ENCODE data around the gene NUDCD3.

The NUDCD3 gene

DNA sequence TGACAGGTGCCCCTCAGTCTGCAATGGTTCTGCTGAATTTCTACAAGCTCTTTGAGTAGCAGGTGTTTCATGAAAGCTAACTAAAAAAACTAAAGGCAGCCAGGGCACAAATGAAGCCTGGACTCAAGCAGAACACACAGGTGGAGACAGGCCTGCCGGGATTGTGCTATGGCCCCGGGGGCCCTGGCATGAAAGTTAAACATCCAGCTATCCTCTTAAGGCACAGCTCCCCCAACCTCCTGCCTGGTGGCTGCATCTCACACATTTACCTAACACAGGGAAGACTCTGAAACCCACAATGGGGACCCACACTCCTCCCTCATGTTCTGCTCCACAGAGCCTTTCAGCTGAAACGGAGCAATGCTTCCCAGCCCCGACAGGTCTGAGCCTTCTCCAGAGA is 88.8 kb downstream of the NUDCD3 start:
- no peak for TF ChIP-seq CTCF (IDR thresholded peaks at IDR 0.05; ENCODE audit: low read depth, low read length)
- in situ Hi-C loops (cut with HindIII; ENCODE audit: low sequenced_read_pairs) = no loop called here
- DNase-seq (ENCODE audit: low read depth, low spot score) = no peak
- no peak overlapping the region for H3K4me3 ChIP-seq (ENCODE audit: low read depth, low read length)

DNA sequence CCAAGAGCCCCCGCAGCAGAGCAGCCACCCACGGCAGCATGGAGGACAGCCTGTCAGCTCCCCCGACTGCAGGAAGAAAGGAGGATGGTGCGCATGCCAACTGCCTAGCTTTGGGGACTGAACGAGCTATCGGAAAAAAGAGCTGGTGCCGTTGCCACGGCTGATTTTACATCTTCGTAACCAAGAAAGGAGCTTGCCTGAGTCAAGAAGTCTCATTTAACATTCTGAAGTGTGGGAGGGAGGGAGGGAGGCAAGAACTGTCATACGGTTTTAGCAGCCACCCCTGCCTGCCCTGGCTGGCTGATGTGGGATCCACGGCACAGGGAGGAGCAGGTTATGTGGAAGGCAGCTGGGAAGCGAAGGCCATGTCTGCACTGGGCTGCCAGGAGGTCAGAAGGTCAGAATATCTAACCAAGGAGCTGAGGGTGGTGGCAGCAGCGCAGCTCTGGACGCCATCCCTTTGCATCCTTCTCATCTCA is 90.4 kb downstream of the NUDCD3 start:
- no peak overlapping the region for H3K4me3 ChIP-seq (ENCODE audit: low read depth, low read length)
- DNase-seq (ENCODE audit: low read depth, low spot score) = no peak
- in situ Hi-C loops (cut with HindIII; ENCODE audit: low sequenced_read_pairs) = no loop called here
- TF ChIP-seq CTCF (IDR thresholded peaks at IDR 0.05; ENCODE audit: low read depth, low read length) = no peak

DNA sequence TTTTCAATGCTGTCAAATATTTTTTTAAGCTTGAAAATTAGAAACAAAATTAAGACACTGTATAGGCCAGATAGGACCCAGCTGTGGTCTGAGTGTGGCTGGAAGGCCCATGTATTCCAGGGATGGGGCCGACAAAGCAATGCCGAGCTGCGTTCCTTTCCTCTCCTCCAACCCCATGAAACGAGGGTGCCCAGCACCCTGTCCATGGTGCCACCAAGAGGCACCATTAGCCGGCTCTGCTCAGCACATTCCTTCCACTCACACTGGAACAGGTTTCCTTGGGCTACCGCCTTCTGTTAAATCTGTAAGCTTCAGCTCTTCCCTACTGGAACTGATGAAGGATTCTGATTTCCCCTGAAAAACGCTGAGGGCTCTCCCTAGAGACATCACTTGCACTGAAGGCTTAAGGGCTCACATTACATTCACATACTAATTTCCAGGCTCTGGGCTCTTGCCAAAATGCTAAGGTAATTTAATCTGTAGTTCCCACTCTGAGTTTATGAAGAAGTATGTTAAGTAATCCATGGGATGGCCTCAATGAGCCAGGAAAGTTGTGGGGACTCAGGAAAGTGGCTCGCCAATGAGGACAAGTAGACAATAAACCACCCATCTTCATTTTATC is 91.4 kb downstream of the NUDCD3 start:
- in situ Hi-C loops (cut with HindIII; ENCODE audit: low sequenced_read_pairs) = no loop called here
- DNase-seq (ENCODE audit: low read depth, low spot score) = peak; percentile 45
- no peak overlapping the region for H3K4me3 ChIP-seq (ENCODE audit: low read depth, low read length)
- TF ChIP-seq CTCF (IDR thresholded peaks at IDR 0.05; ENCODE audit: low read depth, low read length) = no peak

DNA sequence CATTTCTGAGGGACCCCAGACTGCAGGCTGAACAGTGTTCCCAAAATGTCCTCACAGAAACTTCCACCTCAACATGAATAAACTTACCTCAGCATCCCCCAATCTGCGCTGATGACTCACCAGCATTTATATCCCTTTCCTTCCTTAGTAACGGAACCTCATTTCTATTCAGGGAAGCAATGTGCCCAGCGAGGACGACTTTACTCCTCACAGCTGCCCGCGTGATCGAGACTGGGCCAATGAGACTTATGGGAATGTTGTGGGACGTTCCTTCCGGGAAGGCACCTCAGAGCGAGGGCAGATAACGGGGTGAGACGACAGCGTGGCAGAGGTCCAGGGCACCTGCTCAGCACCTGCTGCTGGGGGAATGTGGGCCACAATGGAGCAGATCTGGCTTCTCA is 91.9 kb downstream of the NUDCD3 start:
- in situ Hi-C loops (cut with HindIII; ENCODE audit: low sequenced_read_pairs) = no loop called here
- TF ChIP-seq CTCF (IDR thresholded peaks at IDR 0.05; ENCODE audit: low read depth, low read length) = no peak
- H3K4me3 ChIP-seq (ENCODE audit: low read depth, low read length) = no peak overlapping the region
- DNase-seq (ENCODE audit: low read depth, low spot score) = no peak

DNA sequence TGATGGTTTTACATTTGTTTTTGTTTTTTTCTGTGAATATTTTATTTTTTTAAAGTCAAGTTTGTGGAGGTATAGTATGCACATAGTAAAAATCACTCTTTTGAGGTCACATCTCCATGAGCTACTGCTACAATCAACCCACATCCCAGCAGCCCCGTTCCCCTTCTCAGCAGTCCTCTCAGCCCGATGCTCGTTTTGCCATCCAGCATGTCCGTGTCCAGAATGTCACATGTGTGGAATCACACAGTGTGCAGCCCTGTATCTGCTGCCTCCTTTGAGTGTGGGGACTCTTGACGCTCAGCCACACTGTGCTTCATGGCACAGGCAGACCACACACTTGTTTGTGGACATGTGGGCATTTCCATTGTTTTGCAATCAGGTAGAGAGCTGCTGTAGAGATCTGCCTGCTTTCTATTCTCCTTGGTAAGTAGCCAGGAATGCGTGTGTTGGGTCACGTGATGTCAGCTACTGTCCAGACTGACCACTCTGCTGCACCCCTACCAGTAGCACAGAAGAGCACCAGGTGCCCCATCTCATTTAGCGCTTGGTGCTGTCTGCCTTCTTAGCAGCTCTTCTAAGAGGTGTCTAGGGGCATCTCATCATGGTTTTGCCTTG is 93.4 kb downstream of the NUDCD3 start:
- DNase-seq (ENCODE audit: low read depth, low spot score) = no peak
- in situ Hi-C loops (cut with HindIII; ENCODE audit: low sequenced_read_pairs) = no loop called here
- no peak for TF ChIP-seq CTCF (IDR thresholded peaks at IDR 0.05; ENCODE audit: low read depth, low read length)
- H3K4me3 ChIP-seq (ENCODE audit: low read depth, low read length) = no peak overlapping the region

- DNase-seq (ENCODE audit: low read depth, low spot score) = no peak
- no peak overlapping the region for H3K4me3 ChIP-seq (ENCODE audit: low read depth, low read length)
- no peak for TF ChIP-seq CTCF (IDR thresholded peaks at IDR 0.05; ENCODE audit: low read depth, low read length)
- in situ Hi-C loops (cut with HindIII; ENCODE audit: low sequenced_read_pairs) = no loop called here
These were observed 94.0 kb downstream of the NUDCD3 start for GRCh38 chr7:44396496-44396895.

Measured in astrocyte of the spinal cord (primary cell).